Heart right ventricle (tissue), 16 donors: Measurements from ENCODE around the gene EVC2. TPM values are rescaled to one million over a fixed set of nuclear protein-coding genes. Genes with fewer than 3 reads are reported as not detected.

ENCODE experiments used
- ATAC-seq, 8 donors: fragments of 200-7000 bp; cut with Tn5 transposase; one replicate each; pipeline ENCODE4 v1.9.1; 2020; ENCODE audit warnings: mild to moderate bottlenecking in 8 of 8, moderate library complexity in 8 of 8, moderate number of reproducible peaks in 1 of 8
- DNase-seq, 2 donors: peaks; one replicate each; pipeline ENCODE4 v3.0.0-alpha.2; 2020
- H3K27ac ChIP-seq, 10 donors: fragments of 200-600 bp; sonication (generic) in 2 of 10; one replicate each; pipeline versions ENCODE4 v1.5.0 to v1.8.0; 2020 to 2022; ENCODE audit warnings: mild to moderate bottlenecking in 3 of 10
- H3K27me3 ChIP-seq, 7 donors: fragments of 200-600 bp; one replicate each; pipeline ENCODE4 v1.8.0; 2021 to 2022; ENCODE audit warnings: mild to moderate bottlenecking in 2 of 7
- H3K36me3 ChIP-seq, 9 donors: fragments of 200-600 bp; sonication (generic) in 1 of 9; one replicate each; pipeline versions ENCODE4 v1.5.0 to v1.8.0; 2020 to 2022; ENCODE audit warnings: mild to moderate bottlenecking in 2 of 9
- H3K4me1 ChIP-seq, 9 donors: fragments of 200-600 bp; sonication (generic) in 1 of 9; one replicate each; pipeline versions ENCODE4 v1.5.0 to v1.8.0; 2020 to 2022; ENCODE audit warnings: mild to moderate bottlenecking in 4 of 9
- H3K4me3 ChIP-seq, 10 donors: fragments of 200-600 bp; sonication (generic) in 2 of 10; one replicate each; pipeline versions ENCODE4 v1.5.0 to v1.8.0; 2020 to 2022; ENCODE audit warnings: mild to moderate bottlenecking in 7 of 10, moderate library complexity in 2 of 10
- H3K9me3 ChIP-seq, 11 donors: fragments of 200-600 bp in 10 of 11; sonication (generic) in 2 of 11; one replicate each; pipeline versions ENCODE4 v1.5.0 to v1.8.0; 2013 to 2022; ENCODE audit warnings: mild to moderate bottlenecking in 2 of 11, control low read depth in 1 of 11, moderate library complexity in 1 of 11
- CTCF ChIP-seq, 9 donors: fragments of 200-600 bp; sonication (generic) in 2 of 9; IDR thresholded peaks; one replicate each; pipeline versions ENCODE4 v1.5.0 to v1.8.0; 2021 to 2022; ENCODE audit warnings: antibody characterized with exemption in 9 of 9, mild to moderate bottlenecking in 5 of 9, moderate library complexity in 1 of 9
- WGBS, 2 donors: extraction: QIAGEN DNeasy Blood & Tissue Kit; methylation state at CpG; one replicate each; pipeline ENCODE4 v1.1.7; 2013; ENCODE audit warnings: inconsistent platforms in 1 of 2; 5-methylcytosine and 5-hydroxymethylcytosine counted together
- intact Hi-C, 10 donors: fragments of 100-400 bp; cut with DNase I; formaldehyde crosslinking; loops; one replicate each; pipeline versions ENCODE4 v1.11.1 to v1.14.2; 2022
- polyA plus RNA-seq, 2 donors: library from polyadenylated mRNA; stranded (reverse); fragments of 200-250 nt; gene quantifications; one replicate each; pipeline ENCODE4 v1.2.3, GENCODE V29; 2013
- total RNA-seq, 10 donors: library from RNA; stranded (reverse); fragmentation: NEBNext Ultra II Directional in 3 of 10; extraction: Animal tissue kit (Norgen Biotek cat#: 25700) in 3 of 10; gene quantifications; one replicate each; pipeline versions ENCODE4 v1.2.1 to v1.2.4, GENCODE V29; 2021 to 2023
- donor health status: Arrhythmogenic right ventricular cardiomyopathy.
- donor health status: ischemic (EF 13 %, LVEDD 7.1; RV severe dilation, severe dysfunction).
- donor health status: healthy with polysubstance abuse.
- donor health status: DM: no; HTN: yes; CAD: no.
- donor health status: DM: no; HTN: no; CAD: no.
- donor health status: ischemic (EF 25% LVEDD 6.9; RV normal size, moderate dysfunction).
- donor health status: ischemic (EF 25% LVEDD 5.7; RV mildly dilated, moderate dysfunction).
- donor health status: healthy.
- donor health status: DM: yes; HTN: yes; CAD: no.
- donor health status: Ischemic cardiomyopathy.
- donor health status: ischemic (EF 35%, LVEDD 5.7; RV mildly dilated, moderate dysfunction).
- donor health status: nonischemic (EF 11% LVEDD 7.7; RV severe dilation, severe dysfunction).
- donor health status: DM: yes; HTN: yes; CAD: no.
- donor health status: PGD.
- donor health status: ischemic (EF 29% LVEDD 5.4; RV normal size, mild dysfunction).
- donor health status: nonischemic (EF 23%, LVEDD 6.1; RV moderate dilation, normal function).

Gene EVC2
- total and polyA plus RNA-seq, 12 donors, result 0.47 to 1.5 (median 0.91) TPM

DNA sequence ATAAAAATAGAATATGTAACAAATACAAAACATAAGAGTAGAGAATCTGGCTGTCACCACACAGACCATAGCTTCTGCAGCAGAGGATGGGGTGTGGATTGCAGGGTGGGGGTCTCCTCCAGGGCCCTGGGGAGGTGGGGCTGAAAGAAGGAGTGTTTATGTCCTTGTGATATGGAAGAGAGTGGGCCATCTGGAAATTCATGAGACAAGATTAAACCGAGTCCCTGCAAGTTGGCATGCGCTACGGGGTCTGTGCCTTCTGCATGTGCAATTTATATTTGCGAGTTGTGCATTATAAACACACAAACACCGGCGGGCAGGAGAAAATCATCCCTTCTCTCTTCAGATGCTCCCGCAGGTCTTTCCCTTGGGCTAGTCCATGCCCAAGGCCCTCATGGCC lies 145.9 kb downstream of the EVC2 start:
- WGBS, 2 donors, result 93 to 95% methylated on average over 7 of the region's 7 CpGs
- H3K36me3 ChIP-seq, result peaks cover 0 to 49% (median 0%) of the 10 kb centered on the region in 9 donors
- no peak overlapping the region for H3K27ac ChIP-seq
- no peak for TF ChIP-seq CTCF (IDR thresholded peaks at IDR 0.05)
- intact Hi-C loops, result loop anchor here in 1 of 10 donors (10.0 kb wide), 1 partner anchor 632 kb away; no protein-coding TSS in a partner anchor
- no peak overlapping the region for H3K4me3 ChIP-seq
- H3K9me3 ChIP-seq, result no peaks in the 10 kb centered on the region
- no peak for ATAC-seq
- DNase-seq, result no peak
- no peaks in the 10 kb centered on the region for H3K4me1 ChIP-seq
- no peaks in the 10 kb centered on the region for H3K27me3 ChIP-seq

DNA sequence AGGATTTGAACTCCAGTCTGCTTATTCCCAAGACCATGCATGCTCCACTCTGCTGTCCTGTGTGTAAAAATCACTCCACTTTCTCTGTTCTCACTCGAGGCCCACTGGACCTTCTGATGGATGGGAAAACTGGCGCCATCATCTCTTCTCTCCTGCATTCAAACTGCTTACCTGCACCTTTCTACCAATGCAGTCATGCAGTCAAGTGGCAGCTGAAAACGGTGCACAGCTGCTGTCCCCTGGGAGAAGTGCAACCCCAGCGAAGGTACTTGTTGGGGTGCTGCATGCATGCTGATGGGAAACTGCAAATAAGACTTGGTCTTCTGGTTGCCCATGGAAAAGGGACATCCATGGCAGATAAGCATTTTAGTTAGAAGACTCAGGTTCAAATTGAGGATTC lies 147.1 kb downstream of the EVC2 start:
- no peak overlapping the region for H3K4me3 ChIP-seq
- intact Hi-C loops, result loop anchor here in 1 of 10 donors (10.0 kb wide), 1 partner anchor 634 kb away; no protein-coding TSS in a partner anchor
- H3K27ac ChIP-seq, result no peak overlapping the region
- ATAC-seq (no peak), DNase-seq (no peak)
- peaks cover 0 to 45% (median 0%) of the 10 kb centered on the region in 9 donors for H3K36me3 ChIP-seq
- WGBS, 2 donors, result 91 to 92% methylated on average over 4 of the region's 4 CpGs
- H3K4me1 ChIP-seq, result no peaks in the 10 kb centered on the region
- no peaks in the 10 kb centered on the region for H3K9me3 ChIP-seq
- no peak for TF ChIP-seq CTCF (IDR thresholded peaks at IDR 0.05)
- H3K27me3 ChIP-seq, result no peaks in the 10 kb centered on the region

- Histone ChIP-seq H3K27ac (no peak overlapping the region), H3K9me3 (no peaks in the 10 kb centered on the region), H3K4me3 (no peak overlapping the region), H3K4me1 (no peaks in the 10 kb centered on the region), H3K36me3 (peaks cover 0 to 25% (median 0%) of the 10 kb centered on the region in 9 donors), H3K27me3 (no peaks in the 10 kb centered on the region)
- DNase-seq (no peak), ATAC-seq (no peak)
- intact Hi-C loops, result no loop called here
- 60 to 71% methylated on average over 1 of the region's 1 CpG for WGBS, 2 donors
- TF ChIP-seq CTCF (IDR thresholded peaks at IDR 0.05), result no peak
These were observed 149.9 kb downstream of the EVC2 start for GRCh38 chr4:5558502-5558901.

- Histone ChIP-seq H3K4me3 (no peak overlapping the region), H3K4me1 (no peaks in the 10 kb centered on the region), H3K9me3 (peaks cover 0 to 14% (median 0%) of the 10 kb centered on the region in 11 donors), H3K36me3 (peaks cover 0 to 4% (median 0%) of the 10 kb centered on the region in 9 donors), H3K27me3 (no peaks in the 10 kb centered on the region), H3K27ac (no peak overlapping the region)
- ATAC-seq (no peak), DNase-seq (no peak)
- TF ChIP-seq CTCF (IDR thresholded peaks at IDR 0.05), result no peak
- intact Hi-C loops, result no loop called here
These were observed 154.0 kb downstream of the EVC2 start for GRCh38 chr4:5554376-5554775.
